Measurements from ENCODE around the gene CDX4. TPM values are rescaled to one million over a fixed set of nuclear protein-coding genes. Genes with fewer than 3 reads are reported as not detected.
"Not testable (repeated sequence)": the region's sequence is repeated elsewhere in the genome, so short reads cannot be mapped to it uniquely, and the experiment has no call there.

Gene CDX4
- total RNA-seq, 4 donors from 2014 or later, result not detected

GRCh38 chrX:73448379-73448778 is 1.5 kb downstream of the CDX4 start:
- ATAC-seq (ENCODE audit: low FRiP score) (no peak), DNase-seq (ENCODE audit: low spot score) (no peak)
- TF ChIP-seq CTCF (IDR thresholded peaks at IDR 0.05), result no peak

- no peak for ATAC-seq (ENCODE audit: low FRiP score)
- no peak for DNase-seq (ENCODE audit: low spot score)
- no peak for TF ChIP-seq CTCF (IDR thresholded peaks at IDR 0.05)
These were observed 8.3 kb downstream of the CDX4 start for GRCh38 chrX:73455171-73455570.

GRCh38 chrX:73457306-73457705 is 10.5 kb downstream of the CDX4 start:
- DNase-seq (ENCODE audit: low spot score) (no peak), ATAC-seq (ENCODE audit: low FRiP score) (no peak)
- no peak for TF ChIP-seq CTCF (IDR thresholded peaks at IDR 0.05)

GRCh38 chrX:73468376-73468775 is 21.5 kb downstream of the CDX4 start:
- no peak for ATAC-seq (ENCODE audit: low FRiP score)
- DNase-seq (ENCODE audit: low spot score), result no peak
- TF ChIP-seq CTCF (IDR thresholded peaks at IDR 0.05), result no peak

- no peak for DNase-seq (ENCODE audit: low spot score)
These were observed 32.1 kb downstream of the CDX4 start for GRCh38 chrX:73478961-73479360.

GRCh38 chrX:73481521-73481920 is 34.7 kb downstream of the CDX4 start:
- no peak for TF ChIP-seq CTCF (IDR thresholded peaks at IDR 0.05)
- no peak for ATAC-seq (ENCODE audit: low FRiP score)
- DNase-seq (ENCODE audit: low spot score), result no peak

More at GRCh38 chrX:73478961-73479360, 32.1 kb downstream of the CDX4 start:
- no peak for ATAC-seq (ENCODE audit: low FRiP score)
- TF ChIP-seq CTCF (IDR thresholded peaks at IDR 0.05), result no peak

GRCh38 chrX:73490661-73491060 is 43.8 kb downstream of the CDX4 start:
- ATAC-seq (ENCODE audit: low FRiP score), result no peak
- TF ChIP-seq CTCF (IDR thresholded peaks at IDR 0.05), result no peak
- no peak for DNase-seq (ENCODE audit: low spot score)

GRCh38 chrX:73492178-73492577 is 45.3 kb downstream of the CDX4 start:
- DNase-seq (ENCODE audit: low spot score); ATAC-seq (ENCODE audit: low FRiP score): not testable (repeated sequence)
